ENCODE measurements around the gene XAB2. TPM values are rescaled to one million over a fixed set of nuclear protein-coding genes. Genes with fewer than 3 reads are reported as not detected.
"Not testable (repeated sequence)": the region's sequence is repeated elsewhere in the genome, so short reads cannot be mapped to it uniquely, and the experiment has no call there.

XAB2 gene
- total RNA-seq, 2 experiments from 2014 or later: 42.3 to 44.8 TPM

DNA sequence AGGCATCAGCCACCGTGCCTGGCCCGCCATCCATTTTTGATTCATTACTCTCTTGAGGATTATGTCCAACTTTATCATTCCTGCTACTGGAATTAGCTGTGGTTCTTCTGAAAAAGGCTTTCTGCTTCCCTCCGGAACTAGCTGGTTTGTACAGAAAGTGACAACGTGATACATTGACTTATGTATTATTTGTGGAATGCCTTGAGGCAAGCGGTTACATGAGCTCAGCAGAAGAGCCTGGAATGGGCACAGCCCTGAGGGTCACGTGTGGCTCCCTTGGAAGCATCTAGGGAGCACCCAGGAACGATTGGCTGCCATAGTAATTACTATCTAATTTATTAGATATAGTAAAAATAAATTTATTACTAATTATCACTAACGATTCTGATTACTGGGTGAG is 25.1 kb upstream of the XAB2 start:
- CTCF ChIA-PET: interaction anchor here (2.4 kb wide), 1 partner anchor 27 kb away, joined by 8 read pairs; the partner anchor contains the start of gene TRAPPC5
- POLR2A ChIA-PET: interaction anchor here (0.6 kb wide), 1 partner anchor 207 kb away, joined by 3 read pairs; no protein-coding TSS in a partner anchor

DNA sequence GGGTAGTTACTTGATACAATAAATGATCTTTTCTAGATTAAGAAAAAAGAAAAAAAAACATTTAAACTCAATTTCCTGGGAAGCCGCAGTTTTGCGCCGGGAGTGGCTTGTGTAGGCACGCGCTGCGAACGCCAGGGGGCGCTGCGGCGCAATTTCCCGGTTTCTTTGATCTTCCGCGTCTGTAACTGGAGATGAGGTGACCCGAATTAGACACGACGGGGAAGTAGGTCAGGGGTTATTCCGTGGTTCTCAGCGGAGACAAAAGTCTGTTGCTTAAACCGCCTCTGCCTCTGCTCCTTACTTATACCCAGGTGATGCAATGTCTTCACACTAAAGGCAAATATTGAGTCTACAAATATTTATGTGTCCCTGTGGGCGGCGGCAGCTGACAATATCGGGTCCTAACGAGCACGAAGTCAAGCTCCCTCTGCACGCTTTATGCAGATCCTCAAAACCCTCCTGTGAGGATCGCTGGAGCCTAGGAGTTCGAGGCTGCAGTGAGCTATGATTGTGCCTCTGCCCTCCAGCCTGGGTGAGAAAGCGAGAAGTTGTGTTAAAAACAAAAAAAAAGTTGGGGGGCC is 22.8 kb upstream of the XAB2 start:
- CTCF ChIA-PET: interaction anchor here (0.5 to 2.2 kb wide), 16 partner anchors 9 to 291 kb away, joined by 3 to 11 read pairs (median 3); partner anchors contain the start of genes PET100, TRAPPC5 and XAB2
- POLR2A ChIA-PET: interaction anchor here (0.8 kb wide), 1 partner anchor 15 kb away, joined by 3 read pairs; no protein-coding TSS in a partner anchor

DNA sequence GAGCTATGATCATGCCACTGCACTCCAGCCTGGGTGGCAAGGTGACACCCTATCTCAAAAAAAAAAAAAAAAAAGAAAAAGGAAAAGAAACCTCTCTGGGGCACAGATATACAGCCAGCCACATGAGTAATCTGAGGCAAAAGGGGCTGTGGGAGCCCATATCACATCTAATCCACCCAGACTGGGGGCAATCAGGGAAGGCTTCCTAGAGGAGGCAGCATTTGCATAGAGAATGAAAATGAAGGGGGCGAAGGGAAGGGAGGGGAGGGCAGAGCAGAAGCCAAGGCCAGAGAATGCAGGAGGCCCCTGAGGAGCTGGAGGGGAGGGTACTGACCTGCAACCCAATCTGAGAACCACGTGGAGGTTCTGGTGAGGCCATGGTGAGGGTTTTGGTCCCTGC is 20.8 kb upstream of the XAB2 start:
- CTCF ChIA-PET: interaction anchor here (0.6 to 2.5 kb wide), 6 partner anchors 14 to 1189 kb away, joined by 3 to 13 read pairs (median 3); partner anchors contain the start of gene TRAPPC5
- POLR2A ChIA-PET: no interaction called here

DNA sequence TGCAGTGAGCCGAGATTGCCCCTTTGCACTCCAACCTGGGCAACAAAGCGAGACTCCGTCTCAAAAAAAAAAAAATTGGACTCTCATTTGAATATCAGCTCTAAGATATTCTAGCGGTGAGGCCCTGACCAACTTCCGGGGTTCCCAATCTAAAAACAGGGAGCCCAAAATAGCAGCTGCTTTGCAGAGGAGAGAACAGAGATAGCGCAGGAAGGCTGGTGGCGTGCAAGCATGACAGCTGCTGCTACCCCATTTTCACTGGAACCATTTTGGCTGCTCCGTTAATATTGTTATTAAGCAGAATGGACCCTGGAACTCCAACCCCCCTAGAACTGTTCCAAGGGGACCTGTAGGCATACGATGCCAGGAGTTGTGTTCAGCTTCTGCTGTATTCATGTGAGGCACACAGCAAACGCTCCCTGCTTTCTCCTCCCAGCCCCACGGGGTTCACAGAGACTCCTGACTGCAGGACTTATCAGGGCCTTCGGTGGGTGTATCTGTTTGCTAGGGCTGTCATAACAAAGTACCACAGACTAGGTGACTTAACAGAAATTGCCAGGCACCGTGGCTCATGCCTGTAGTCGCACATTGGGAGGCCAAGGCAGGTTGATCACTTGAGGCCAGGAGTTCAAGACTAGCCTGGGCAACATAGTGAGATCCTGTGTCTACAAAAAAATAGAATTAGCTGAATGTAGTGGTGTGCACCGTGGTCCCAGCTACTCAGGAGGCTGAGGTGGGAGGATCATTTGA is 19.1 kb upstream of the XAB2 start:
- ChIA-PET CTCF (interaction anchor here (0.5 to 2.5 kb wide), 4 partner anchors 32 to 572 kb away, joined by 4 to 13 read pairs (median 5); partner anchors contain the start of gene TRAPPC5), POLR2A (no interaction called here)

DNA sequence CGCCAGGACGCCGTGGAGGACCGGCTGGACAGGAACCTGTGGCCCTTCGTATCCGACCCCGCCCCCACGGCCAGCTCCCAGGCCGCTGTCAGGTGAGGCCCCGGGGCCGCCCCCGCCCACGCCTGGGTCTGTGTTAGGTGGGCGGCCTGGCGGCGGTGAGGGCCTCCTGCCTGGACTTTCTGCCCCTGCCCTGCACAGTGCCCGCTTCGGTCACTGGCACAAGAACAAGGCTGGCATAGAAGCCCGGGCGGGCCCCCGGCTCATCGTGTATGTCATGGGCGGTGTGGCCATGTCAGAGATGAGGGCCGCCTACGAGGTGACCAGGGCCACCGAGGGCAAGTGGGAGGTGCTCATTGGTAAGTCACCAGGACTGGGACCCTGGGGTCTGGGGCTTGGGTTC is 17.8 kb upstream of the XAB2 start:
- ChIA-PET POLR2A (no interaction called here), CTCF (no interaction called here)

DNA sequence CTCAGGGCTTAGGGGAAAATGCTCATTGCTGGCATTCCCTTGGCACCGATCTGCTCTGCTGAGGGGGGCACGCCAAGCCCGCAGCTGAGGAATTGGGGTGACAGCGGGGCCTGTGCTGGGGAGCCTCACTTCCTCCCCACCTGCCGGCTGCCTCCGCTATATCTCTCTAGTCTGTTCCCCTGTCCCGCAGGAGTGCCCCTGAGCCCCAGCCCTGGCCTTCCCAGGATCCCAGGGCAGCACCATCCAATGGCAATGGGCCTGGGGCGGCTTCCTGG is 17.0 kb upstream of the XAB2 start:
- ChIA-PET CTCF (no interaction called here), POLR2A (no interaction called here)

DNA sequence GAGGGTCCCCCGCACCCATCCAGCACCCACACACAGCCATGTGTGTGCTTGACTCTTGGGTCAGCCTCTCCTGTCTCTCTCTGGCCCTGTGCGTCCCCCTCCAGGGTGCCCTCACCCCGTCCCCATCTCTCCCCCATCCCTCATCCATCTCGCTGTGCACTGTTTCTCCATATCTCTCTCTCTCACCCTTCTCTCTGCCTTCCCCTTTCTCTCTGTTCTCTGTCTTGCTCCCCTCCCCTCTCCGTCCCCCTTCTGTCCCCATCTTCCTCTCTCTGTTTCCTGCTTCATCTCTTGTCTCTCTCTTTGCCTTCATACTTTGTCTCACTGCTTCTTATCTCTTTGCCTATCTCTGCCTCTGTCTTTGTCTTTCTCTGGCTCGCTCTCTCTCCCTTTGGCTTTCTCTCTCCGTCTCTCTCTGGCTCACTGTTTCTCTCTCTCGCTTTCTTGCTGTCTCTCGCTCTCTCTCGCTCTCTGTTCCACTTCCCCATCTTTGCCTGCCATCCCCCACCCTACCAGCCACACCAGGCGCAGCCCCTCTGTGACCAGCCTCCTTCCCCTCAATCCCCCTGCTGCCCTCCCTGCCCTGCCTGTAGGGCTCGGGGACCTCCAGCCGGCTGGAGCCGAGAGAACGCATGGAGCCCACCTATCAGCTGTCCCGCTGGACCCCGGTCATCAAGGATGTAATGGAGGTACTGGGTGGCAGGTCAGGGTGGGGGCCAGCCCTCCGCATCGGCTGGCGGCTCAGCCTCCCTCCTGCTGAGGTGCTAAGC is 16.5 kb upstream of the XAB2 start:
- POLR2A ChIA-PET: no interaction called here
- CTCF ChIA-PET: no interaction called here

DNA sequence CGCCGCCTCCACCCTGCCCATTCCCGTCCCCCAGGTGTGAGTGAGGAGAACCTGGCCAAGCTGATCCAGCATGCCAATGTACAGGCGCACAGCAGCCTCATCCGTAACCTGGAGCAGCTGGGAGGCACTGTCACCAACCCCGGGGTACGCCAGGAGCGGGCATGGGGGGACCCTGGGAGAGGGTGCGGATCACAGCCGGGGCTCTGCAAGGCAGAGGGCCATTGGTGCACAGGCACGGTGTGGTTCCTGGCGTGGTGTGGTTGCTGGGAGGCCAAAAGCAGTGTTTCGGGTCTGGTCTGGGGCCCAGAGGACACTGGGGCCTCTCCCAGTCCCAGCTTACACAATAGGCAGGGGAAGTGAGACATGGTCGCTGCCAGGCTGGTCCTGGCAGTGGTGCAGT is 15.8 kb upstream of the XAB2 start:
- ChIA-PET CTCF (no interaction called here), POLR2A (no interaction called here)

DNA sequence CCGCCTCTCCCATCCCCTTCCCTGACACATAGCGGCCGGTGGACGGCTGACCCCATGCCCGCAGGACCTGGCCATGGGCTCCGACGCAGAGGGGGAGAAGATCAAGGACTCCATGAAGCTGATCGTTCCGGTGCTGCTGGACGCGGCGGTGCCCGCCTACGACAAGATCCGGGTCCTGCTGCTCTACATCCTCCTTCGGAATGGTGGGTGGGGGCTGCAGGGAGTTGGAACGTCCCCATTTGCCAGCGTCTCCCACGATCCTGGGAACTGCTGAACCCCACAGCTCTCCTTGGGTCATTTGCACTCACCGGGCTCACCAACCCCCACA is 15.2 kb upstream of the XAB2 start:
- ChIA-PET POLR2A (no interaction called here), CTCF (no interaction called here)

DNA sequence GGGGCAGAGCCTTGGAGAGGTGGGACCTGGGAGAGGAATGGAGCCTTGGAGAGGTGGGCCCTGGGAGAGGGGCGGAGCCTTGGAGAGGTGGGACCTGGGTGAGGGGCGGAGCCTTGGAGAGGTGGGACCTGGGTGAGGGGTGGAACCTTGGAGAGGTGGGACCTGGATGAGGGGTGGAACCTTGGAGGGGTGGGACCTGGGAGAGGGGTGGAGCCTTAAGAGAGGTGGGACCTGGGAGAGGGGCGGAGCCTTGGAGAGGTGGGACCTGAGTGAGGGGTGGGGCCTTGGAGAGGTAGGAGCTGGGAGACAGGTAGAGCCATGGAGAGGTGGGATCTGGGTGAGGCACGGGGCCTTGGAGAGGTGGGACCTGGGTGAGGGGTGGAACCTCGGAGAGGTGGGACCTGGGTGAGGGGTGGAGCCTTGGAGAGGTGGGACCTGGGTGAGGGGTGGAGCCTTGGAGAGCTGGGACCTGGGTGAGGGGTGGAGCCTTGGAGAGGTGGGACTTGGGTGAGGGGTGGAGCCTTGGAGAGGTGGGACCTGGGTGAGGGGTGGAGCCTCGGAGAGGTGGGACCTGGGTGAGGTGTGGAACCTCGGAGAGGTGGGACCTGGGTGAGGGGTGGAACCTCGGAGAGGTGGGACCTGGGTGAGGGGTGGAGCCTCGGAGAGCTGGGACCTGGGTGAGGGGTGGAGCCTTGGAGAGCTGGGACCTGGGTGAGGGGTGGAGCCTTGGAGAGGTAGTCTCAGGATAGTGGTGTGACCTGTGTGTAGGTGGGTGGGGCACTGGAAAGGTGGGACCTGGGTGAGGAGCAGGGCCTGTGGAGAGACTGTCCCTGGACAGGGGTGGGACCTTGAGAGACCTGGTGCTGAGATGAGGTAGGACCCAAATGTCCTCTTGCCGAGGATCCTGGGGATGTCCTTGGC is 14.5 kb upstream of the XAB2 start:
- CTCF ChIA-PET: not testable (repeated sequence)
- POLR2A ChIA-PET: interaction anchor here (0.9 kb wide), 1 partner anchor 13 kb away, joined by 3 read pairs; no protein-coding TSS in a partner anchor

DNA sequence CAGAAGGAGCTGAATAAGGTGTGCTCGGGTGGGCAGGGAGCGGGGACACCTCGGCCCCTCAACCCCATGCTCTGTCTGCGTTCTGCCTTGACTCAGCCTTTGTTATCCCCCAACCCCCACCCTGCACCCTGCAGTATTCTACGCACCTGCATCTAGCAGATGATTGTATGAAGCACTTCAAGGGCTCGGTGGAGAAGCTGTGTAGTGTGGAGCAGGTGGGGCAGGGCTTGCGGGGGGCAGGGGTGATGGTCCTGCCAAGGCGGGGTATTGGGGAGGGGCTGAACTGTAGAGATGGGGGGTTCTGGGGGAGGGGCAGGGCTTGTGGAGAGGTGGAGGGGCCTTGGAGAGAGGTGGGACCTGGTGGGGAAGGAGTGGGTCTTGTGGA is 13.7 kb upstream of the XAB2 start:
- CTCF ChIA-PET: no interaction called here

DNA sequence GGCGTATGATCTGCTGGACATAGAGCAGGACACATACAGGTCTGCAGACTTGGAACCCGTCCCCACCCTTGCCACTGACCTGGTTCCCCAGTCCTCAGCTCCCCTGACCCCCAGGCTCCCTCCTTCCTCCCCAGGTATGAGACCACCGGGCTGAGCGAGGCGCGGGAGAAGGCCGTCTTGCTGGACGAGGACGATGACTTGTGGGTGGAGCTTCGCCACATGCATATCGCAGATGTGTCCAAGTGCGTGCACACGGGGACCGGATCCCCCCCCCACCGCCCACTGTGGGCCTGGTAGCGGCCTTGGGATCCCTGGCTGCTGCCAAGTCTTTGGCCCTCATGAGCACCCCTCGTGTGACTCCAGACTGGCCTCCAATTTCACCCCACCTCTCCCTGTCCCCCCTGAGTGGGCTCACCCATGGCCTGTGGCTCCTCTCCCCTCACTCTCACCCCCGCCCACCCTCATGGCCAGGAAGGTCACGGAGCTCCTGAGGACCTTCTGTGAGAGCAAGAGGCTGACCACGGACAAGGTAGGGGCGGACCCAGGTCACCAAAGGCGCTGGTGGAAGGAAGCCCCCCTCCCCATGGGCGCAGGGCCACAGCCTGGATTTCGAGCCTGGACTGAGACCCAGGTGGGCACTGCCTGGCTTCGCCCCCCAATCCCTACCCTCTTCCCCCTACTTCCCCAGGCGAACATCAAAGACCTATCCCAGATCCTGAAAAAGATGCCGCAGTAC is 13.1 kb upstream of the XAB2 start:
- ChIA-PET CTCF (interaction anchor here (0.9 kb wide), 1 partner anchor 10 kb away, joined by 3 read pairs; no protein-coding TSS in a partner anchor), POLR2A (no interaction called here)

More for the DNA sequence above, 13.7 kb upstream of the XAB2 start:
- POLR2A ChIA-PET: no interaction called here

DNA sequence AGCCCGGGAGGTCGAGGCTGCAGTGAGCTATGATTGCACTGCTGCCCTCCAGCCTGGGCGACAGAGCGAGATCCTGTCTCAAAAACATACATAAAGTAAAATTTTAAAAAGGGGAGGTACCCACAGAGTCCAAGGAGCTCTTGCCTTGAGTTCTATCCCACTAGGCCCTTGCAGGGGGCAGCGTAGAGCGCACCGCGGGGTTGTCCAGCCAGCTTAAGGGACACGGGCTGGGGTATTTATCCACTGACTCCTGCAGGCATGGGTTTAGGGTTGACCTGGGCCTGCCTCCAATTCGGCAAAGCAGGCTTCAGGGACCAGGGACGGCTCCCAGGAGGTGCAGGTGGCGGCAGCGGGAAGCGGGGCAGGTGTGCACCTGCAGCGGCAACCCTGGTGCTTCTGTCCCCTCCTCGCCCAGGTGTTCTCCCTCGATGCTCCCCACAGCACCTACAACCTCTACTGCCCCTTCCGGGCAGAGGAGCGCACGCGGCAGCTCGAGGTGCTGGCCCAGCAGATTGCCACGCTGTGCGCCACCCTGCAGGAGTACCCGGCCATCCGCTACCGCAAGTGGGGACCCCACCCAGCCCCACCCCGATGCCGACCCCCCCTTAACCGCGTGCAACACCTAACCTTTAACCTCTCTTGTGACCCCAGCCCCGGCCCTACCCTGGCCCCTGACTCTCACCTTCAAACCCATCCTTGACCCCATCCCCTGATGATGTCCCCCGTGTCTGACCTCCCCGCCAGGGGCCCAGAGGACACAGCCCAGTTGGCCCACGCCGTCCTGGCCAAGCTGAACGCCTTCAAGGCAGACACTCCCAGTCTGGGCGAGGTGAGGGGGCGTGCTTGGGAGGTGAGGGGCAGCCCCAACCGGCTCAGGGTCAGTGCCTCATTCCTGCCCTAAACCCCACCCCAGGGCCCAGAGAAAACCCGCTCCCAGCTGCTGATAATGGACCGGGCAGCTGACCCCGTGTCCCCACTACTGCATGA is 12.2 kb upstream of the XAB2 start:
- ChIA-PET CTCF (interaction anchor here (0.9 kb wide), 1 partner anchor 11 kb away, joined by 3 read pairs; no protein-coding TSS in a partner anchor), POLR2A (no interaction called here)

DNA sequence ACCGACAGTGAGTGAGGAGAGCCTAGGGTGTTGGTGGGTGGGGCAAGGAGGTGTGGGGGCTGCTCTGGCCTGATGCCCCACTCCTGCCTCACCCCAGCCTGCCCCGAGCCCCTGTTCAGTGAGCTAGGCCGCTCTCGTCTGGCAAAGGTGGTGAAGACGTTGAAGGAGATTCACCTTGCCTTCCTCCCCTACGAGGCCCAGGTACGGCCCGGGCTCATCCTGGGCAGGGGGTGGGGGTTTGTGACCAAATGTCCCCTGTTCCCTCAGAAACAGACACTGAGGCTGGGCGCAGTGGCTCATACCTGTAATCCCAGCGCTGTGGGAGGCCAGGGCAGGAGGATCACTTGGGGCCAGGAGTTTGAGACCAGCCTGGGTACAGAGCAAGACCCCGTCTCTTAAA is 11.5 kb upstream of the XAB2 start:
- ChIA-PET POLR2A (no interaction called here), CTCF (no interaction called here)

DNA sequence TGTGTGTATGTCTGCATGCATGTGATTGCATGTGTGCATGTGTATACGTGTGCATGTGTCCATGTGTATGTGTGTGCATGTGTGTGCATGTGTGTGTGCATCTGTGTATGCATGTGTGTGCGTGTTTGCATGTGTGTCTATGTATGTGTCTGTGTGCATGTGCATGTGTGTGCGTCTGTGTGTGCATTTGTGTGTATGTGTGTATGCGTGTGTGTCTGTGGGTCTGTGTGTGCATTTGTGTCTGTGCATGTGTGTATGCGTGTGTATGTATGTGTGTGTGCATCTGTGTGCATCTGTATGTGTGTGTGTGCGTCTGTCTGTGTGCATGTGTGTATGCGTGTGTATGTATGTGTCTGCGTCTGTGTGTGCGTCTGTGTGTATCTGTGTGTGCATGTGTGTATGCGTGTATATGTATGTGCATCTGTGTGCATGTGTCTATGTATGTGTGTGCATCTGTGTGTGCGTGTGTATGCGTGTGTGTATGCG is 10.6 kb upstream of the XAB2 start:
- POLR2A ChIA-PET: no interaction called here
- CTCF ChIA-PET: no interaction called here

DNA sequence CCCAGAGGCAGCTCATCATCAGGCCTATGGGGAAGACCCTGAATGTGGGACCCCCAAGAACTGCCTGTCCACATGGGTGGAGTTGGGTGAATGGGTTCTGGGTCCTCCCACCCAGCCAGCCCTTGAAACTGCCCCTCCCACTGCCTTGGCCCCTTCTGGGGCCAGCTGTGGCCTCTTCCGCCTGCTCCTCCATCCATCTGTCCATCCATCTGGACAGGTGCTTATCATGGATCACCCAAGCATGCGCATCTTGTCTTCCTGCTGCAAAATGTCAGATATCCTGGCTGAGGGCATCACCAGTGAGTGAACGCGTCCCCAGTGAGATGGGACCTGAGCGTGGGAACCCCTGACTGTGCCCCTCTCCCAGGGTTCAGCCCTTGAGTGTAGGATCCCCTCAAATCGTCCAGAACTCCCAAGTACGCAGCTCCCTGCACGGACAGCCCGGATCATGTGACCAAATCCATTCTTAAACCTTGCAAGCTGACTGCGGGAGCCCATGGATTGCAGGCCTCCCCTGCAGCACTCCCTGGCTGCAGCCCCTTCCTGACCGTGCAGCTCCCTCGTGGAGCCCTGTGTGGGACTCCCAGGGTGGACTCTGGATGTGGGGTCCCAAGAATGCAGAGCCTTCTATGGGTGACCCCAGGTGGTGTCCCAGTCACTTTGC is 9.6 kb upstream of the XAB2 start:
- POLR2A ChIA-PET: no interaction called here
- CTCF ChIA-PET: interaction anchor here (0.9 to 1.9 kb wide), 2 partner anchors 42 to 72 kb away, joined by 3 to 7 read pairs; partner anchors contain the start of gene TRAPPC5

Data from activated CD8-positive, alpha-beta memory T cell treated with anti-CD3 and anti-CD28 coated beads for 36 hours (primary cell).